SK-N-SH treated with all-trans-retinoic acid at 6 μM for 48 hours (cell line): Measurements from ENCODE around the gene TSHZ1.
A peak's percentile ranks its signal among the peaks of the same experiment; 100 is the strongest.

Experiments
- ATAC-seq: fragments of 200-7000 bp; cut with Tn5 transposase; 3 replicates; pipeline ENCODE4 v1.9.1; 2020; ENCODE audit warnings: mild to moderate bottlenecking, moderate library complexity
- ARNTL ChIP-seq: fragments of 450-650 bp; formaldehyde crosslinking; IDR thresholded peaks from 2 replicates; pipeline ENCODE4 v1.5.0; 2020; ENCODE audit warnings: low read depth, mild to moderate bottlenecking, moderate library complexity, borderline replicate concordance
- BACH2 ChIP-seq: fragments of 250-450 bp; sonication (Bioruptor Pico); IDR thresholded peaks from 2 replicates; pipeline ENCODE4 v1.9.0; 2021; ENCODE audit warnings: mild to moderate bottlenecking, borderline replicate concordance
- CSDC2 ChIP-seq: fragments of 250-450 bp; sonication (Bioruptor Pico); IDR thresholded peaks from 2 replicates; pipeline ENCODE4 v1.5.0; 2020; ENCODE audit warnings: mild to moderate bottlenecking, moderate library complexity
- ESRRG ChIP-seq: fragments of 250-450 bp; sonication (Bioruptor Pico); IDR thresholded peaks from 2 replicates; pipeline ENCODE4 v1.6.1; 2021; ENCODE audit warnings: mild to moderate bottlenecking
- GLIS3 ChIP-seq: fragments of 250-450 bp; sonication (Bioruptor Pico); IDR thresholded peaks from 2 replicates; pipeline ENCODE4 v1.5.0; 2020; ENCODE audit warnings: mild to moderate bottlenecking, moderate library complexity
- ISL1 ChIP-seq: fragments of 250-450 bp; sonication (Bioruptor Pico); IDR thresholded peaks from 2 replicates; pipeline ENCODE4 v2.1.2; 2022; ENCODE audit warnings: mild to moderate bottlenecking, moderate library complexity
- PPARA ChIP-seq: fragments of 250-450 bp; sonication (Bioruptor Pico); IDR thresholded peaks from 2 replicates; pipeline ENCODE4 v1.5.0; 2020; ENCODE audit warnings: mild to moderate bottlenecking, borderline replicate concordance
- RARB ChIP-seq: fragments of 250-450 bp; sonication (Bioruptor Pico); IDR thresholded peaks from 2 replicates; pipeline ENCODE4 v1.8.0; 2021; ENCODE audit warnings: mild to moderate bottlenecking, moderate library complexity
- SNAI2 ChIP-seq: fragments of 250-450 bp; sonication (Bioruptor Pico); IDR thresholded peaks from 2 replicates; pipeline ENCODE4 v1.5.0; 2020; ENCODE audit warnings: mild to moderate bottlenecking, moderate library complexity
- TCF4 ChIP-seq: fragments of 250-450 bp; sonication (Bioruptor Pico); IDR thresholded peaks from 2 replicates; pipeline ENCODE4 v1.8.0; 2021; ENCODE audit warnings: mild to moderate bottlenecking, moderate library complexity, borderline replicate concordance
- TOX ChIP-seq: fragments of 250-450 bp; sonication (Bioruptor Pico); IDR thresholded peaks from 2 replicates; pipeline ENCODE4 v1.8.0; 2021; ENCODE audit warnings: mild to moderate bottlenecking, moderate library complexity, borderline replicate concordance
- ZC3H10 ChIP-seq: fragments of 250-450 bp; sonication (Bioruptor Pico); IDR thresholded peaks from 2 replicates; pipeline ENCODE4 v1.5.1; 2021; ENCODE audit warnings: mild to moderate bottlenecking, moderate library complexity
- ZFP30 ChIP-seq: fragments of 450-650 bp; formaldehyde crosslinking; IDR thresholded peaks from 2 replicates; pipeline ENCODE4 v1.5.0; 2022; ENCODE audit warnings: mild to moderate bottlenecking, moderate library complexity
- ZNF565 ChIP-seq: fragments of 450-650 bp; formaldehyde crosslinking; conservative IDR thresholded peaks from 2 replicates; pipeline ENCODE4 v1.5.0; 2020; ENCODE audit warnings: low read depth, mild to moderate bottlenecking, moderate library complexity
- ZNF70 ChIP-seq: fragments of 450-650 bp; formaldehyde crosslinking; IDR thresholded peaks from 2 replicates; pipeline ENCODE4 v1.5.0; 2020; ENCODE audit warnings: mild to moderate bottlenecking, moderate library complexity
- ZNF8 ChIP-seq: fragments of 450-650 bp; formaldehyde crosslinking; IDR thresholded peaks from 2 replicates; pipeline ENCODE4 v1.5.0; 2020; ENCODE audit warnings: mild to moderate bottlenecking, moderate library complexity
- TF ChIP-seq, protein P1 (sequence below): fragments of 250-450 bp; sonication (Bioruptor Pico); IDR thresholded peaks from 2 replicates; pipeline ENCODE4 v1.5.1; 2021; ENCODE audit warnings: mild to moderate bottlenecking, moderate library complexity
- TF ChIP-seq, protein P2 (sequence below): fragments of 250-450 bp; sonication (Bioruptor Pico); IDR thresholded peaks from 2 replicates; pipeline ENCODE4 v1.5.0; 2020; ENCODE audit warnings: mild to moderate bottlenecking, moderate library complexity
- TF ChIP-seq, protein P3 (sequence below): fragments of 250-450 bp; sonication (Bioruptor Pico); IDR thresholded peaks from 2 replicates; pipeline ENCODE4 v1.8.0; 2021; ENCODE audit warnings: low read depth, mild to moderate bottlenecking, moderate library complexity, borderline replicate concordance
- TF ChIP-seq, protein P4 (sequence below): fragments of 250-450 bp; sonication (Bioruptor Pico); IDR thresholded peaks from 2 replicates; pipeline ENCODE4 v1.8.0; 2020; ENCODE audit warnings: mild to moderate bottlenecking, moderate library complexity, borderline replicate concordance

TSHZ1 gene

DNA sequence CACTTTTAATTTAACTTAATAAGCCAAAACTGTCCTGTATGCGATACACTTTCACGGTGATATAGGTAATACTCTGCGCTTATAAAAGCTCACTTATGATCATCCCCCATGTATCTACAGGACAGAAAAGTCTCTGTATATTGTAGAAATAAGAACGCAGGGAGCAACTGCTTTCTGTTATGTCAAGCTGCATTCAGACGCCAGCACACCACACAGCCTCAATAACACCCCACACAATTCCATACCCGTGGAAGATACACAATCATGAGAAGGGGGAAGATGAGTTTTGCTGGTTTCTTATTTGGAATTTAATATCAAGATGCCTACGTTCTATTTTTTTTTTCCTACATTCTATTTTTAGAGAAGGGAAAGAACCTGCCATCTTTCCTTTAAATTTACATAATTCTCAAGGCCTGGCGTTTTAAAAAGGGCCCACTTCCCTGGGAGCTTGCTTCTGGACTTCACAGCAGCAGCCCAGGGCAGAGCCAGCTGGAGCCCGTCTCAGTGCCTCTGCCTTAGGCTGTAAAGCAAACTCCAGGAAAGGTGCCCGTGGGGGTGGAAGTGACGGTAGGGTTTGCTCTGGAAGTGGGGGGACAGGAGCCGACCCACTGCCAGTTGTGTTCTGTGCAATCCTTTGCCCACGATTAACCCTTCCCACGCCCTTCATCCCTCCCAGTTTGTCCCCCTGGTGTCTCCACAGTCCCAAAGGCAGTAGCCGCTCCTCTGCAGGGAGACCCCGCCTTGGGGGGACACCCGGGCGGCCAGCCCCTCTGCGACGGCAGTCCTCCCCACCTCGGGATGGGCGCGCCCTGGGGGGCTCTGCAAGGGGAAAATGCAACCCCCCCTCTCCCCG is 7.0 kb upstream of the TSHZ1 start:
- ATAC-seq: peak; percentile 57

DNA sequence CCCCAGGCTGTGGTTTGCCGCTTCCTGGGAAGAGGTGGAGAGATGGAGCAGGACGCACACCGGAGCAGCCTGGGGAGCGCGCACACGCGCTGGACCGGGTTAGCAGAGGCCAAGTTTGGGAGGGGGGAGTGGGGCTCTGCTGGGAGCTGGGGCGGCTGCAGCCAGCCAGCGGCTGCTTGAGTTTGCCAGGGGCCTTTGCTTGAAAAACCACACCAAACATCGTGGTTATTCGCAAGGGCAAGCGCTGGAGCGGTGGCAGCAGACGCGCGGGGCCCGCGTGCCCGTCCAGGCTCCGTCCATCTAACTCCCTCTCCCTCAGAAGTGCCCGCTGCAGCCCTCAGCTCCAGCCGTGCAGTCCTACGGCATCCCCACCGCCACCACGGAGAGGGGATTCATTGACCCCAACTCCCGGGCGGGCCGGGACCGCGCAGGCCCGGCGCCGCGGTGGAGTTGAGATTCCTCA is 6.3 kb upstream of the TSHZ1 start:
- ATAC-seq: no peak; the same call in 2 of the 3 replicates
- TF ChIP-seq TOX (no peak), ZNF70 (peak; percentile 65)

More for the DNA sequence above, 7.0 kb upstream of the TSHZ1 start:
- no peak for TF ChIP-seq RARB
- TF ChIP-seq ARNTL (CRISPR knock-in tag): no peak
- TF ChIP-seq TOX: no peak
- TF ChIP-seq ZFP30 (CRISPR knock-in tag): no peak

DNA sequence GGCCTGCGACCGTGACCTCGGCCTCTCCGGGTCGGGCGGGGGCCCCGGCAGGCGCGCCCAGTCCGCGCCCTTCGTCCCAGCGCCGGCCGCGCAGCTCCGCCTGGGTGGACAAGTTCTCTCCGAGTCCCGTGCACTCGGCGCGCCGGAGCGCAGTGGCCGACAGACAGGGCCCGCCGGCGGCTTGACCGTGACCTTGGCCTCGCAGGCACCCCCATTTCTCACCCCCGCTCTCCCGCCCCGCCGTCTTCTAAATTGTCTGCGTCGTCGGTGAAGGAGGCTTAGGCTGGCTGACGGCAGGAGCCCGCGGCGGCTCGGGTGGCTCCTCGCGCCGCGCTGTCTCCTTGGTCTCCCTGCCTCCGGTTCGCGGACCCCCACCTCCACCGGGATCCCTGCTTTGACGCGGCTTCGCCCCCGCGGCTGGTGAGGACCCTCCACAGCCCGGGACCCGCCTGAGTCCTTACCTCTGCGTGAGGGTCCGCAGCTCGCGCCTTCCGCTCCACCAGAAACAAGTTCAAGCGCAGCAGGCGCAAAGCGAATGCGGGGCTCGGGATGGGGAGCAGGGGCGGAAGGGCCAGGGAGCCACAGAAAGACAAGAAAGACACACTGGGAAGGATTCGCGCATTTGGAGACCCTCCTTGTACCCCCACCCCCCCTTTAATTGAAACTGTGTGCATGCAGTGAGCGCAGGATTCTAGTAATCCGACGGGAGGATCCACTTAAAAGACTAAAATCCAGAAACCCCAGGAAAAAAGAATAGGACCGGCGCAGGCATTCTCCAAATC is 5.7 kb upstream of the TSHZ1 start:
- no peak for TF ChIP-seq CSDC2 (CRISPR knock-in tag)
- no peak for TF ChIP-seq BACH2 (CRISPR knock-in tag)
- no peak for TF ChIP-seq TOX
- no peak for TF ChIP-seq ZNF70
- TF ChIP-seq, all 23 proteins: peak for 0
- ATAC-seq: no peak

DNA sequence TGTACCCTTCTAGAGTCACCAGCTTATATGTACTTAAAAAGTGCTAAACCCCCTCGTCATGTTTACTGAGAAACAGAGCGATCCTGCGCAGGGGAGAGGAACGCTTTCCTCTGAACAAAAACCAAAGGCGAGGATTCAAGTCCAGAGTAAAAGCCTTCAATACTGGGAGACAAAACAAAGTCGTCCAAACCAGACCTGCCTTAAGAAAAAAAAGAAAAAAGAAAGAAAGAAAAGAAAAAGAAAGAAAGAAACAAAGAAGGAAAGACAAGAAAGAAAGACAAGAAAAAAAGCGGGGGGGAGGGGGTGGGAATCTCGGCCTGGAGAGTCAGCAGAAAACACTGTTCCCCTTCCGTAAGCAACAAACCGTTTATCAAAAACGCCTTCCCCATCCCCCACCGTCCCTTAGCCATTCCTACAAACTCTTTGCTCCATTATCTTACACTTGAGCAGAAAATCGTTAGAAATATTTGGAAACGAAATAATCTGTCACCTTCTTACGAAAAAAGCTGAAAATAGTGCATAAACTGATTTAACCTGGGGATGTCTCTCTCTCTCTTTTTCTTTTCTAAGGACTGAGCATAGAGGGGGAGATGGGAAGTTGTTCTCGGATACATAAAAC is 5.0 kb upstream of the TSHZ1 start:
- ATAC-seq: no peak
- no peak for TF ChIP-seq CSDC2 (CRISPR knock-in tag)
- no peak for TF ChIP-seq ZNF565 (CRISPR knock-in tag)

DNA sequence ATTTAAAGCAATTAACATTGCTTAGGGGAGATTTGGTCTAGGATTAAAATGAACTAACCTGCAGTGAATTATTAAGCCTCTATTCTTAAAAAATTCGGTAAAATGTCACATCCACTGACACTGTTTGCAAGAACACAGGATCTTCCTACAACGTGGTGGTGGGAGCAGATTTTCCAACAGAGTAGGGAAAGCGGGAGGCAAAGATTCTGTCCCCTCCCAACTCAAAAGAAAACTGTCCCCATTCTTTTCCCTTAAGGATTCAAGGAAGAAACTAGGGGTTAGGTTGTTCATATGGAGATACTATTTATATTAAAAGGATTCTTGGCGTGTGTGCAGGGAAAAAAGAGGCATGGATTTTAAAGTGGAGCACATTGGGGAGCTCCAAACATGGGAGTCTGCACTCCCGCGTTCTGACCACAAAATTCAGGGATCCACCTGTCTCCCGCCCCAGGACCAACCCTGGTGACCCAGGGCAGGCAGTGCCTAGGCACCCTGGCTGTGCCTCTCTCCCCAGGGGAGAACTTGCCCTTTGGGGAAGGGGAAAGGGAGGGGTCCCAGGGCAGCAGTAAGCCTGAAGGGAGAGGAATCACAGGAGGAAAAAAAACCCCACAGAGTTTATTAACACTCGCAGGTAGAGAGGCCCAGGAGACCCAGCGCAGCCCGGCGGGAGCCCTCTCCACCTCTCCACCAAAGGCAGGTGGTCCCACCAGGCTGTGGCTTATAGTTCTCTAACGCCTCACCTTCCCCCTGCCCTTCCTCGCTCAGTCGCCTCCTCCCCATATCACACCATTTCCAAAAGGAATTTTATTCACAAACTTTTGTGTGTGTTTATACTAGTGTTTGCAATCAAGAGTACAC is 3.9 kb upstream of the TSHZ1 start:
- ATAC-seq: no peak
- TF ChIP-seq PPARA (CRISPR knock-in tag) (no peak), ZNF565 (CRISPR knock-in tag) (no peak), ZNF70 (no peak), SNAI2 (no peak), GLIS3 (CRISPR knock-in tag) (no peak), ISL1 (no peak), ZNF8 (CRISPR knock-in tag) (no peak), CSDC2 (CRISPR knock-in tag) (no peak), TCF4 (CRISPR knock-in tag) (no peak), ZFP30 (CRISPR knock-in tag) (no peak), ZC3H10 (CRISPR knock-in tag) (no peak), BACH2 (CRISPR knock-in tag) (no peak), ESRRG (CRISPR knock-in tag) (no peak), ARNTL (CRISPR knock-in tag) (no peak)
- TF ChIP-seq, protein P1, sequence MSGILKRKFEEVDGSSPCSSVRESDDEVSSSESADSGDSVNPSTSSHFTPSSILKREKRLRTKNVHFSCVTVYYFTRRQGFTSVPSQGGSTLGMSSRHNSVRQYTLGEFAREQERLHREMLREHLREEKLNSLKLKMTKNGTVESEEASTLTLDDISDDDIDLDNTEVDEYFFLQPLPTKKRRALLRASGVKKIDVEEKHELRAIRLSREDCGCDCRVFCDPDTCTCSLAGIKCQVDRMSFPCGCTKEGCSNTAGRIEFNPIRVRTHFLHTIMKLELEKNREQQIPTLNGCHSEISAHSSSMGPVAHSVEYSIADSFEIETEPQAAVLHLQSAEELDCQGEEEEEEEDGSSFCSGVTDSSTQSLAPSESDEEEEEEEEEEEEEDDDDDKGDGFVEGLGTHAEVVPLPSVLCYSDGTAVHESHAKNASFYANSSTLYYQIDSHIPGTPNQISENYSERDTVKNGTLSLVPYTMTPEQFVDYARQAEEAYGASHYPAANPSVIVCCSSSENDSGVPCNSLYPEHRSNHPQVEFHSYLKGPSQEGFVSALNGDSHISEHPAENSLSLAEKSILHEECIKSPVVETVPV (CRISPR knock-in tag): no peak
- TF ChIP-seq, protein P2, sequence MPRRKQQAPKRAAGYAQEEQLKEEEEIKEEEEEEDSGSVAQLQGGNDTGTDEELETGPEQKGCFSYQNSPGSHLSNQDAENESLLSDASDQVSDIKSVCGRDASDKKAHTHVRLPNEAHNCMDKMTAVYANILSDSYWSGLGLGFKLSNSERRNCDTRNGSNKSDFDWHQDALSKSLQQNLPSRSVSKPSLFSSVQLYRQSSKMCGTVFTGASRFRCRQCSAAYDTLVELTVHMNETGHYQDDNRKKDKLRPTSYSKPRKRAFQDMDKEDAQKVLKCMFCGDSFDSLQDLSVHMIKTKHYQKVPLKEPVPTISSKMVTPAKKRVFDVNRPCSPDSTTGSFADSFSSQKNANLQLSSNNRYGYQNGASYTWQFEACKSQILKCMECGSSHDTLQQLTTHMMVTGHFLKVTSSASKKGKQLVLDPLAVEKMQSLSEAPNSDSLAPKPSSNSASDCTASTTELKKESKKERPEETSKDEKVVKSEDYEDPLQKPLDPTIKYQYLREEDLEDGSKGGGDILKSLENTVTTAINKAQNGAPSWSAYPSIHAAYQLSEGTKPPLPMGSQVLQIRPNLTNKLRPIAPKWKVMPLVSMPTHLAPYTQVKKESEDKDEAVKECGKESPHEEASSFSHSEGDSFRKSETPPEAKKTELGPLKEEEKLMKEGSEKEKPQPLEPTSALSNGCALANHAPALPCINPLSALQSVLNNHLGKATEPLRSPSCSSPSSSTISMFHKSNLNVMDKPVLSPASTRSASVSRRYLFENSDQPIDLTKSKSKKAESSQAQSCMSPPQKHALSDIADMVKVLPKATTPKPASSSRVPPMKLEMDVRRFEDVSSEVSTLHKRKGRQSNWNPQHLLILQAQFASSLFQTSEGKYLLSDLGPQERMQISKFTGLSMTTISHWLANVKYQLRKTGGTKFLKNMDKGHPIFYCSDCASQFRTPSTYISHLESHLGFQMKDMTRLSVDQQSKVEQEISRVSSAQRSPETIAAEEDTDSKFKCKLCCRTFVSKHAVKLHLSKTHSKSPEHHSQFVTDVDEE: no peak
- TF ChIP-seq, protein P3, sequence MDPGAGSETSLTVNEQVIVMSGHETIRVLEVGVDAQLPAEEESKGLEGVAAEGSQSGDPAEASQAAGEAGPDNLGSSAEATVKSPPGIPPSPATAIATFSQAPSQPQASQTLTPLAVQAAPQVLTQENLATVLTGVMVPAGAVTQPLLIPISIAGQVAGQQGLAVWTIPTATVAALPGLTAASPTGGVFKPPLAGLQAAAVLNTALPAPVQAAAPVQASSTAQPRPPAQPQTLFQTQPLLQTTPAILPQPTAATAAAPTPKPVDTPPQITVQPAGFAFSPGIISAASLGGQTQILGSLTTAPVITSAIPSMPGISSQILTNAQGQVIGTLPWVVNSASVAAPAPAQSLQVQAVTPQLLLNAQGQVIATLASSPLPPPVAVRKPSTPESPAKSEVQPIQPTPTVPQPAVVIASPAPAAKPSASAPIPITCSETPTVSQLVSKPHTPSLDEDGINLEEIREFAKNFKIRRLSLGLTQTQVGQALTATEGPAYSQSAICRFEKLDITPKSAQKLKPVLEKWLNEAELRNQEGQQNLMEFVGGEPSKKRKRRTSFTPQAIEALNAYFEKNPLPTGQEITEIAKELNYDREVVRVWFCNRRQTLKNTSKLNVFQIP (CRISPR knock-in tag): no peak
- TF ChIP-seq, protein P4, sequence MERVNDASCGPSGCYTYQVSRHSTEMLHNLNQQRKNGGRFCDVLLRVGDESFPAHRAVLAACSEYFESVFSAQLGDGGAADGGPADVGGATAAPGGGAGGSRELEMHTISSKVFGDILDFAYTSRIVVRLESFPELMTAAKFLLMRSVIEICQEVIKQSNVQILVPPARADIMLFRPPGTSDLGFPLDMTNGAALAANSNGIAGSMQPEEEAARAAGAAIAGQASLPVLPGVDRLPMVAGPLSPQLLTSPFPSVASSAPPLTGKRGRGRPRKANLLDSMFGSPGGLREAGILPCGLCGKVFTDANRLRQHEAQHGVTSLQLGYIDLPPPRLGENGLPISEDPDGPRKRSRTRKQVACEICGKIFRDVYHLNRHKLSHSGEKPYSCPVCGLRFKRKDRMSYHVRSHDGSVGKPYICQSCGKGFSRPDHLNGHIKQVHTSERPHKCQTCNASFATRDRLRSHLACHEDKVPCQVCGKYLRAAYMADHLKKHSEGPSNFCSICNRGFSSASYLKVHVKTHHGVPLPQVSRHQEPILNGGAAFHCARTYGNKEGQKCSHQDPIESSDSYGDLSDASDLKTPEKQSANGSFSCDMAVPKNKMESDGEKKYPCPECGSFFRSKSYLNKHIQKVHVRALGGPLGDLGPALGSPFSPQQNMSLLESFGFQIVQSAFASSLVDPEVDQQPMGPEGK (CRISPR knock-in tag): no peak
- TF ChIP-seq, all 23 proteins: peak for 0
